ENCODE data around the gene SEMA3D. TPM values are rescaled to one million over a fixed set of nuclear protein-coding genes. Genes with fewer than 3 reads are reported as not detected.
A peak's percentile ranks its signal among the peaks of the same experiment; 100 is the strongest.

SEMA3D gene
- total RNA-seq, 1 donor from 2014 or later = 264 TPM

GRCh38 chr7:85130702-85131101, 56.2 kb downstream of the SEMA3D start:
- peaks cover 21% of the 10 kb centered on the region for H3K4me1 Mint-ChIP-seq
- peak overlapping the region; percentile 16 for H3K27ac Mint-ChIP-seq
- peaks cover 4% of the 10 kb centered on the region for H3K36me3 Mint-ChIP-seq
- no peak for TF ChIP-seq CTCF (IDR thresholded peaks at IDR 0.05; ENCODE audit: unreplicated experiment)
- no peak overlapping the region for H3K4me3 Mint-ChIP-seq
- H3K9me3 Mint-ChIP-seq = no peaks in the 10 kb centered on the region
- H3K27me3 Mint-ChIP-seq (ENCODE audit: low read depth) = no peaks in the 10 kb centered on the region
- no peak for DNase-seq (ENCODE audit: low spot score in 2 of 2, unreplicated experiment in 2 of 2)

GRCh38 chr7:85126383-85126782, 60.5 kb downstream of the SEMA3D start:
- Mint-ChIP-seq H3K36me3 (peaks cover 6% of the 10 kb centered on the region), H3K27me3 (ENCODE audit: low read depth) (no peaks in the 10 kb centered on the region), H3K4me1 (peaks cover 30% of the 10 kb centered on the region), H3K9me3 (no peaks in the 10 kb centered on the region), H3K4me3 (no peak overlapping the region), H3K27ac (peak overlapping the region; percentile 93)
- no peak for TF ChIP-seq CTCF (IDR thresholded peaks at IDR 0.05; ENCODE audit: unreplicated experiment)
- DNase-seq (ENCODE audit: low spot score in 2 of 2, unreplicated experiment in 2 of 2) = no peak

GRCh38 chr7:85125651-85126131, 61.2 kb downstream of the SEMA3D start:
- Mint-ChIP-seq H3K27ac (peak overlapping the region; percentile 93), H3K27me3 (ENCODE audit: low read depth) (no peaks in the 10 kb centered on the region), H3K4me1 (peaks cover 30% of the 10 kb centered on the region), H3K4me3 (no peak overlapping the region), H3K9me3 (no peaks in the 10 kb centered on the region), H3K36me3 (peaks cover 8% of the 10 kb centered on the region)
- no peak for DNase-seq (ENCODE audit: low spot score in 2 of 2, unreplicated experiment in 2 of 2)
- TF ChIP-seq CTCF (IDR thresholded peaks at IDR 0.05; ENCODE audit: unreplicated experiment) = no peak

DNA sequence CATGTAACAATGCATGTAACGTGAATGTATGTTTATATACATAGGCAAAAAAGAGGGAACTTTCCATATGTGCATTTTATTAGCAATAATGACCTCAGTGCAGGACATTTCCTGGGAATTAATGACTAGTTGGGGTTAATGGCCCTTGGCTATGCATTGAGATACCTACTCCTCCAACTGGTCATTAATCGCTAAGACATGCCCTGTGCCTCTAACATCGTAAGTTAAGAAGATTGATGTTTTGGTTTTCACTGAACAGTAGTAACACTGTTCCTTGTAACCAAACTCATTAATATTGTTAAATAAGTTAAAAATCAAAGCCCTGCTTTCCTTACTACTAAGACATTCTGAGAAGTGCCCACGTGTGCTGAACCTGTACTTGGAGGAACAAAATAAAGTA, 61.7 kb downstream of the SEMA3D start:
- DNase-seq (ENCODE audit: low spot score in 2 of 2, unreplicated experiment in 2 of 2) = no peak
- Mint-ChIP-seq H3K9me3 (no peaks in the 10 kb centered on the region), H3K36me3 (peaks cover 8% of the 10 kb centered on the region), H3K27me3 (ENCODE audit: low read depth) (no peaks in the 10 kb centered on the region), H3K4me3 (no peak overlapping the region), H3K4me1 (peaks cover 30% of the 10 kb centered on the region), H3K27ac (peak overlapping the region; percentile 93)
- TF ChIP-seq CTCF (IDR thresholded peaks at IDR 0.05; ENCODE audit: unreplicated experiment) = no peak

- no peaks in the 10 kb centered on the region for H3K27me3 Mint-ChIP-seq (ENCODE audit: low read depth)
- H3K36me3 Mint-ChIP-seq = peaks cover 38% of the 10 kb centered on the region
- TF ChIP-seq CTCF (IDR thresholded peaks at IDR 0.05; ENCODE audit: unreplicated experiment) = no peak
- DNase-seq (ENCODE audit: low spot score in 2 of 2, unreplicated experiment in 2 of 2) = no peak
- H3K4me1 Mint-ChIP-seq = peaks cover 25% of the 10 kb centered on the region
- H3K4me3 Mint-ChIP-seq = no peak overlapping the region
- H3K9me3 Mint-ChIP-seq = no peaks in the 10 kb centered on the region
- H3K27ac Mint-ChIP-seq = peak overlapping the region; percentile 21
Measured at GRCh38 chr7:85119934-85120333, 66.9 kb downstream of the SEMA3D start.

- Mint-ChIP-seq H3K27me3 (ENCODE audit: low read depth) (no peaks in the 10 kb centered on the region), H3K36me3 (peaks cover 40% of the 10 kb centered on the region), H3K4me1 (peaks cover 29% of the 10 kb centered on the region), H3K4me3 (no peak overlapping the region), H3K9me3 (peaks cover 3% of the 10 kb centered on the region), H3K27ac (peak overlapping the region; percentile 79)
- no peak for DNase-seq (ENCODE audit: low spot score in 2 of 2, unreplicated experiment in 2 of 2)
- TF ChIP-seq CTCF (IDR thresholded peaks at IDR 0.05; ENCODE audit: unreplicated experiment) = no peak
Measured at GRCh38 chr7:85115862-85116261, 71.0 kb downstream of the SEMA3D start.
